Cardiac muscle cell (in vitro differentiated cells and primary cell): ENCODE measurements around the gene GSG1L. TPM values are rescaled to one million over a fixed set of nuclear protein-coding genes. Genes with fewer than 3 reads are reported as not detected.

Source experiments
- DNase-seq, 2 donors: peaks; one replicate each; pipeline versions ENCODE4 v3.0.0 to v3.0.0-alpha.2; 2010 to 2017; ENCODE audit warnings: low read depth in 1 of 2, low spot score in 1 of 2
- H3K27ac ChIP-seq: fragments of 200-600 bp; sonication (generic); 2 replicates; pipeline ENCODE4 v1.5.1; 2016
- H3K27me3 ChIP-seq: fragments of 200-600 bp; sonication (generic); 2 replicates; pipeline ENCODE4 v1.6.0; 2016; ENCODE audit warnings: control low read depth
- H3K36me3 ChIP-seq: fragments of 200-600 bp; sonication (generic); 2 replicates; pipeline ENCODE4 v1.5.1; 2016; ENCODE audit warnings: control low read depth
- H3K4me1 ChIP-seq: fragments of 200-600 bp; sonication (generic); 2 replicates; pipeline ENCODE4 v1.8.1; 2017; ENCODE audit warnings: low read depth, mild to moderate bottlenecking, mixed run types
- H3K4me3 ChIP-seq: fragments of 200-600 bp; sonication (generic); 2 replicates; pipeline ENCODE4 v1.5.1; 2016; ENCODE audit warnings: mild to moderate bottlenecking
- H3K9me3 ChIP-seq: fragments of 200-600 bp; sonication (generic); 2 replicates; pipeline ENCODE4 v1.5.1; 2017; ENCODE audit warnings: low read depth, mild to moderate bottlenecking, control low read depth
- polyA plus RNA-seq: library from polyadenylated mRNA; unstranded; fragments of >200 nt; fragmentation: Nextera tagmentation; extraction: Ambion mirVana; gene quantifications from 2 replicates; pipeline ENCODE4 v1.2.1, GENCODE V29; 2016
- total RNA-seq: library from RNA; depleted of rRNA; stranded (reverse); fragments of >200 nt; gene quantifications from 2 replicates; pipeline ENCODE4 v1.2.3, GENCODE V29; 2016
- TF ChIP-seq, protein P1 (sequence below): IDR thresholded peaks from 2 replicates; pipeline ENCODE4 v1.5.1; 2012; ENCODE audit warnings: low read depth, mild to moderate bottlenecking, low read length

Gene GSG1L
- total and polyA plus RNA-seq, 2 experiments from 2014 or later: not detected

GRCh38 chr16:27906883-27907282 lies 156.6 kb downstream of the GSG1L start:
- no peak overlapping the region for H3K27ac ChIP-seq
- DNase-seq: no peak
- H3K9me3 ChIP-seq: no peaks in the 10 kb centered on the region
- TF ChIP-seq, protein P1, sequence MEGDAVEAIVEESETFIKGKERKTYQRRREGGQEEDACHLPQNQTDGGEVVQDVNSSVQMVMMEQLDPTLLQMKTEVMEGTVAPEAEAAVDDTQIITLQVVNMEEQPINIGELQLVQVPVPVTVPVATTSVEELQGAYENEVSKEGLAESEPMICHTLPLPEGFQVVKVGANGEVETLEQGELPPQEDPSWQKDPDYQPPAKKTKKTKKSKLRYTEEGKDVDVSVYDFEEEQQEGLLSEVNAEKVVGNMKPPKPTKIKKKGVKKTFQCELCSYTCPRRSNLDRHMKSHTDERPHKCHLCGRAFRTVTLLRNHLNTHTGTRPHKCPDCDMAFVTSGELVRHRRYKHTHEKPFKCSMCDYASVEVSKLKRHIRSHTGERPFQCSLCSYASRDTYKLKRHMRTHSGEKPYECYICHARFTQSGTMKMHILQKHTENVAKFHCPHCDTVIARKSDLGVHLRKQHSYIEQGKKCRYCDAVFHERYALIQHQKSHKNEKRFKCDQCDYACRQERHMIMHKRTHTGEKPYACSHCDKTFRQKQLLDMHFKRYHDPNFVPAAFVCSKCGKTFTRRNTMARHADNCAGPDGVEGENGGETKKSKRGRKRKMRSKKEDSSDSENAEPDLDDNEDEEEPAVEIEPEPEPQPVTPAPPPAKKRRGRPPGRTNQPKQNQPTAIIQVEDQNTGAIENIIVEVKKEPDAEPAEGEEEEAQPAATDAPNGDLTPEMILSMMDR: no peak
- H3K36me3 ChIP-seq: no peaks in the 10 kb centered on the region
- no peaks in the 10 kb centered on the region for H3K4me1 ChIP-seq
- H3K27me3 ChIP-seq: no peaks in the 10 kb centered on the region
- H3K4me3 ChIP-seq: no peak overlapping the region

DNA sequence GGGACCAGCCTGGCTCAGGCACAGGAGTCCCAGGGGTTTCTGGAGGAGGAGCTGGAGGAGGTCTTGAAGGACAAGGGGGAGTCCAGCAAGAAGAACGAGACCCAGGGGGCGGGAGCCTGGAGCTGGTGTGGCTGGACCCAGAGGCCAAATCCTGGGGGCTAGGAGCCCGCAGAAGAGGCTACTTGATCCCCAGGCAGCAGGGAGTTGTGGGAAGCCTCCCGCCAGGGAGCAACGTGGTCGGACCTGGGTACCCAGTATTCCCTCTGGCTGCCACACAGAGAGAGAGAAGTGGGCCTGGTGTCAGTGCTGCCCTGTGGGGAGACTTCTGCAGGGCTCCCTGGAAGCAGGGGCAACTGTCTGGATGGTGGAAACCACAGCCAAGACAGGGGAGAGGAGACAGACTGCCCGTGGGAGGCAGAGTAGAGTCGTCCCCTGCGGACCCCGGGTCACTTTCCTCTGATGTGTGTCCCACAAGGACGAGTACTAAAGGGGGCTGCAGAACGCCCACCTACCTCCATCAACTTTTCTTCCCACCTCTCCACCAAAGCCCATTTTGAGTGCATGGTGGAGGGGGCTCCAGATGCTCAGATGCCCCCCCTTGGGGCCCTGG lies 160.4 kb downstream of the GSG1L start:
- Histone ChIP-seq H3K27ac (no peak overlapping the region), H3K4me1 (no peaks in the 10 kb centered on the region), H3K27me3 (no peaks in the 10 kb centered on the region), H3K4me3 (no peak overlapping the region), H3K36me3 (no peaks in the 10 kb centered on the region), H3K9me3 (no peaks in the 10 kb centered on the region)
- TF ChIP-seq, protein P1: no peak
- no peak for DNase-seq

DNA sequence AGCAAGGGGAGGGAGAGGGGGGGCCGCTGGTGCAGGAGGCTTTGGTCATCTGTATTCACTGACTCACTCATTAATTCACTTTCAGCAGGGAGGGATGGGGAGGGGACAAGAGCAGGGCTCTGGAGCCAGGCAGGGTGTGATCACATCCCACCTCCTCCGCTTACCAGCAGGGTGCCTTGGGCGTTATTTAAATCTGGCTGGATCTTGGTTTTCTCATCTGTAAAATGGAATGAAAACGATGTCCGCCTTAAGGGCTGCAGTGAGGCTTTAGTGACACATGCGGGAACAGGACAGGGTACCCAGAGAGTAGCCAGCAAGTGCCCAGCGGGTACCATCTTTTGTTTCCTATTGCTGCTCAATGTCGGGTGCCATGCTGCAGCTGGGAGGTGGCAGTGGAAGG lies 161.0 kb downstream of the GSG1L start:
- H3K27me3 ChIP-seq: no peaks in the 10 kb centered on the region
- no peaks in the 10 kb centered on the region for H3K9me3 ChIP-seq
- no peaks in the 10 kb centered on the region for H3K36me3 ChIP-seq
- TF ChIP-seq, protein P1: no peak
- DNase-seq: no peak
- H3K27ac ChIP-seq: no peak overlapping the region
- no peaks in the 10 kb centered on the region for H3K4me1 ChIP-seq
- no peak overlapping the region for H3K4me3 ChIP-seq

- no peaks in the 10 kb centered on the region for H3K27me3 ChIP-seq
- DNase-seq: no peak
- no peaks in the 10 kb centered on the region for H3K4me1 ChIP-seq
- no peak overlapping the region for H3K4me3 ChIP-seq
- H3K27ac ChIP-seq: no peak overlapping the region
- TF ChIP-seq, protein P1: no peak
- no peaks in the 10 kb centered on the region for H3K9me3 ChIP-seq
- H3K36me3 ChIP-seq: no peaks in the 10 kb centered on the region
Measured at GRCh38 chr16:27901956-27902355, 161.6 kb downstream of the GSG1L start.

DNA sequence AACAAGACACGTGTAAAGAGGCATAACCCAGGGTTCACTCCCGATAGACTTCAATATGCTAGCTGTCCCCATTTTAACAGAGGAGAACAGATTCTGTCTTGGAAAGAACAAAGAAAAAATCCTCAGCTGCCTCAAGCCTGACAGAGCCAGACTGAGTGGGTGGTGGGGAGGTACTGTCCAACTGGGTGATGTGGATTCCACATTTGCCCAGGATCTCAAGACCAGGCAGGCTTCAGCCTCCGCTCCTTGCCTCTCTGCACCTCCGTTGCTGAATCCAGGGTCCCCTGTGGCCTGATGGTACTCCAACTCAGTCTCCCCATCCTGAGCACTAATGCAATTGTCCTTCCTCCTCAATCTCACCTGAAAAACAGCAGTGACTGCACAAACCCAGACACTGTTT lies 163.8 kb downstream of the GSG1L start:
- TF ChIP-seq, protein P1: no peak
- Histone ChIP-seq H3K4me1 (no peaks in the 10 kb centered on the region), H3K27me3 (no peaks in the 10 kb centered on the region), H3K36me3 (no peaks in the 10 kb centered on the region), H3K4me3 (no peak overlapping the region), H3K9me3 (no peaks in the 10 kb centered on the region), H3K27ac (no peak overlapping the region)
- DNase-seq: no peak
